Mesenchymal stem cell (in vitro differentiated cells and primary cell): Measurements from ENCODE around the gene KIF14. TPM values are rescaled to one million over a fixed set of nuclear protein-coding genes. Genes with fewer than 3 reads are reported as not detected.

ENCODE experiments used
- DNase-seq: peaks from one replicate; pipeline ENCODE4 v3.0.0-alpha.2; 2013
- H2AFZ ChIP-seq: one replicate; pipeline ENCODE4 v1.6.1; 2013; ENCODE audit warnings: low read depth, mild to moderate bottlenecking, control low read depth, inconsistent platforms, low read length, moderate library complexity
- H2AK5ac ChIP-seq: 2 replicates; pipeline ENCODE4 v1.6.1; 2013; ENCODE audit warnings: low read length, moderate library complexity, mild to moderate bottlenecking, inconsistent platforms; ENCODE audit not compliant: severe bottlenecking
- H2BK120ac ChIP-seq: one replicate; pipeline ENCODE4 v1.6.1; 2013; ENCODE audit warnings: low read depth, mild to moderate bottlenecking, inconsistent platforms, low read length, moderate library complexity
- H2BK12ac ChIP-seq, 2 experiments: one replicate each; pipeline ENCODE4 v1.6.1; 2013; ENCODE audit warnings: inconsistent platforms in 2 of 2, low read length in 2 of 2, mild to moderate bottlenecking in 2 of 2, moderate library complexity in 2 of 2, control low read depth in 1 of 2
- H2BK15ac ChIP-seq: one replicate; pipeline ENCODE4 v1.6.1; 2013; ENCODE audit warnings: mild to moderate bottlenecking, low read depth, inconsistent platforms; ENCODE audit not compliant: poor library complexity, severe bottlenecking
- H2BK5ac ChIP-seq: 2 replicates; pipeline ENCODE4 v1.6.1; 2013; ENCODE audit warnings: low read depth, mild to moderate bottlenecking, low read length, control low read depth, inconsistent platforms; ENCODE audit not compliant: poor library complexity, severe bottlenecking
- H3K14ac ChIP-seq, 2 experiments: one replicate each; pipeline ENCODE4 v1.6.1; 2013; ENCODE audit warnings: inconsistent platforms in 2 of 2, low read length in 2 of 2, control low read depth in 1 of 2, mild to moderate bottlenecking in 1 of 2, moderate library complexity in 1 of 2
- H3K18ac ChIP-seq, 2 experiments: one replicate each; pipeline ENCODE4 v1.6.1; 2013; ENCODE audit warnings: inconsistent platforms in 2 of 2, low read length in 2 of 2, control low read depth in 1 of 2, low read depth in 1 of 2, mild to moderate bottlenecking in 1 of 2
- H3K23ac ChIP-seq, 2 experiments: one replicate each; pipeline ENCODE4 v1.6.1; 2013; ENCODE audit warnings: inconsistent platforms in 2 of 2, low read length in 2 of 2, mild to moderate bottlenecking in 2 of 2, moderate library complexity in 2 of 2, control low read depth in 1 of 2
- H3K27ac ChIP-seq: 2 replicates; pipeline ENCODE4 v1.5.1; 2013; ENCODE audit warnings: mild to moderate bottlenecking, moderate library complexity, low read length, control low read depth, inconsistent platforms; ENCODE audit not compliant: poor library complexity, severe bottlenecking
- H3K27me3 ChIP-seq, 2 experiments: 2 replicates each; pipeline versions ENCODE4 v1.6.1 to v1.7.0; 2013; ENCODE audit warnings: low read length in 2 of 2, mild to moderate bottlenecking in 2 of 2, moderate library complexity in 2 of 2, control low read depth in 1 of 2, inconsistent platforms in 1 of 2; ENCODE audit not compliant: control insufficient read depth in 1 of 2, insufficient read depth in 1 of 2
- H3K36me3 ChIP-seq, 2 experiments: 2 replicates each; pipeline versions ENCODE4 v1.6.1 to v1.7.0; 2013; ENCODE audit warnings: low read length in 2 of 2, control low read depth in 1 of 2, inconsistent platforms in 1 of 2, low read depth in 1 of 2, mild to moderate bottlenecking in 1 of 2; ENCODE audit not compliant: insufficient read depth in 2 of 2, control insufficient read depth in 1 of 2
- H3K4ac ChIP-seq, 2 experiments: one replicate each; pipeline ENCODE4 v1.6.1; 2013; ENCODE audit warnings: inconsistent platforms in 2 of 2, low read length in 2 of 2, mild to moderate bottlenecking in 2 of 2, moderate library complexity in 2 of 2, control low read depth in 1 of 2, low read depth in 1 of 2
- H3K4me1 ChIP-seq: 2 replicates; pipeline ENCODE4 v1.6.1; 2013; ENCODE audit warnings: low read depth, low read length, control low read depth; ENCODE audit not compliant: control insufficient read depth, insufficient read depth
- H3K4me2 ChIP-seq: 2 replicates; pipeline ENCODE4 v1.6.1; 2013; ENCODE audit warnings: low read length, mild to moderate bottlenecking, inconsistent platforms; ENCODE audit not compliant: poor library complexity, severe bottlenecking
- H3K4me3 ChIP-seq, 2 experiments: 2 replicates each; pipeline versions ENCODE4 v1.5.1 to v1.7.0; 2013; ENCODE audit warnings: low read length in 2 of 2, mild to moderate bottlenecking in 2 of 2, control low read depth in 1 of 2, low read depth in 1 of 2; ENCODE audit not compliant: insufficient read depth in 1 of 2
- H3K79me1 ChIP-seq: replicated peaks from 2 replicates; pipeline ENCODE4 v1.6.1; 2013; ENCODE audit warnings: mild to moderate bottlenecking, control low read depth, low read length, inconsistent platforms; ENCODE audit not compliant: poor library complexity, severe bottlenecking
- H3K9ac ChIP-seq: 2 replicates; pipeline ENCODE4 v1.7.0; 2013; ENCODE audit warnings: mild to moderate bottlenecking, low read length, moderate library complexity
- H3K9me3 ChIP-seq: 2 replicates; pipeline ENCODE4 v1.7.0; 2013; ENCODE audit warnings: mild to moderate bottlenecking, low read length; ENCODE audit not compliant: control insufficient read depth
- H4K8ac ChIP-seq: one replicate; pipeline ENCODE4 v1.6.1; 2013; ENCODE audit warnings: inconsistent platforms, mild to moderate bottlenecking, low read length, moderate library complexity
- H4K91ac ChIP-seq: one replicate; pipeline ENCODE4 v1.6.1; 2013; ENCODE audit warnings: mild to moderate bottlenecking, low read length, inconsistent platforms
- WGBS: methylation state at CpG from one replicate; pipeline ENCODE4 v1.1.7; 2013; ENCODE audit warnings: mixed read lengths; 5-methylcytosine and 5-hydroxymethylcytosine counted together
- polyA plus RNA-seq, 2 experiments: library from polyadenylated mRNA; stranded (reverse); fragments of 200-250 nt; gene quantifications; one replicate each; pipeline ENCODE4 v1.2.3, GENCODE V29; 2013

Gene KIF14, protein sequence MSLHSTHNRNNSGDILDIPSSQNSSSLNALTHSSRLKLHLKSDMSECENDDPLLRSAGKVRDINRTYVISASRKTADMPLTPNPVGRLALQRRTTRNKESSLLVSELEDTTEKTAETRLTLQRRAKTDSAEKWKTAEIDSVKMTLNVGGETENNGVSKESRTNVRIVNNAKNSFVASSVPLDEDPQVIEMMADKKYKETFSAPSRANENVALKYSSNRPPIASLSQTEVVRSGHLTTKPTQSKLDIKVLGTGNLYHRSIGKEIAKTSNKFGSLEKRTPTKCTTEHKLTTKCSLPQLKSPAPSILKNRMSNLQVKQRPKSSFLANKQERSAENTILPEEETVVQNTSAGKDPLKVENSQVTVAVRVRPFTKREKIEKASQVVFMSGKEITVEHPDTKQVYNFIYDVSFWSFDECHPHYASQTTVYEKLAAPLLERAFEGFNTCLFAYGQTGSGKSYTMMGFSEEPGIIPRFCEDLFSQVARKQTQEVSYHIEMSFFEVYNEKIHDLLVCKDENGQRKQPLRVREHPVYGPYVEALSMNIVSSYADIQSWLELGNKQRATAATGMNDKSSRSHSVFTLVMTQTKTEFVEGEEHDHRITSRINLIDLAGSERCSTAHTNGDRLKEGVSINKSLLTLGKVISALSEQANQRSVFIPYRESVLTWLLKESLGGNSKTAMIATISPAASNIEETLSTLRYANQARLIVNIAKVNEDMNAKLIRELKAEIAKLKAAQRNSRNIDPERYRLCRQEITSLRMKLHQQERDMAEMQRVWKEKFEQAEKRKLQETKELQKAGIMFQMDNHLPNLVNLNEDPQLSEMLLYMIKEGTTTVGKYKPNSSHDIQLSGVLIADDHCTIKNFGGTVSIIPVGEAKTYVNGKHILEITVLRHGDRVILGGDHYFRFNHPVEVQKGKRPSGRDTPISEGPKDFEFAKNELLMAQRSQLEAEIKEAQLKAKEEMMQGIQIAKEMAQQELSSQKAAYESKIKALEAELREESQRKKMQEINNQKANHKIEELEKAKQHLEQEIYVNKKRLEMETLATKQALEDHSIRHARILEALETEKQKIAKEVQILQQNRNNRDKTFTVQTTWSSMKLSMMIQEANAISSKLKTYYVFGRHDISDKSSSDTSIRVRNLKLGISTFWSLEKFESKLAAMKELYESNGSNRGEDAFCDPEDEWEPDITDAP (N-terminal part only)
- polyA plus RNA-seq (2013, experiment 1 of 2), result 1.3 TPM
- 1.3 TPM for polyA plus RNA-seq (2013, experiment 2 of 2)

DNA sequence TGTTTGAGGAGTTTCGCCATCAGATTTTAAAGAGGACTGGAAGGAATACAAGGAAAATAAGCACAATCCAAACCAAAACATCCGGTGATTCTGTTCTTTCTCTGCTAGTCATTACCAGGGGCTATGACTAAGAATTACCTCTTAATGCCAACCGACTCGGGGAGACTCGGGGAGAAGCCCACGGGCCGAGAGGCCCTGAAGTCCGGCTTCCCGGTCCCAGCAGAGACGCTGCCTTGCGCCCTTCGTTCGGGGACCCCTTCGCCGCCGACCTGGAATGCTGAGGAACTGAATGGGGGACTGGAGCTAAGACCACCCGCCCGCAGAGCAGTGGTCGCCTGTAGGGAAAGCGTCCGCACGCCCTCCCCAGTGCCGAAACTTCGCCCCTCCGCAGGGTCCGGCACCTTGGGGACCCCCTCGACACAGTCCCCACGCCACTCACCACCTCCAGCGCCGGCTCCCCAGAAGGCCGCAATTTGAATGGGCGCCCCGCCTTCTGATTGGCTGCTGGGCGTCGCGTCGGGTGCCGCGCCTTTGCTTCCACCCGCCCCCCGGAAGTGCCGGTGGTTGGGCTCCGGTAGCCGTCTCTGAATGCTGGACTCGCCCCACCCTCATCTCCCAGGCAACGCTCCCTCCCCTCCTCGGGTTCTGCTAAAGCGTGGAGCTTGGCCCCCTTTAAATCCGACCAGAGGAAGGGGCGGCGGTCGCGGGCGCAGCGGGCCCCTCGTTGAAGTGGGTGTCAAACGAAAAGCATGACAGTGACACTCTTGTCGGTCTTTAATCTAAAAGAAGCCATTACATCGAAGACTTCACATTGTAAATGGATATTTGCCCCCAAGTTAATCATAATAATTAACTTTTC lies at the start of gene KIF14:
Gene KIF14 (minus strand): TSS at position 479 of the 859 bp plus-strand sequence. CDS start 2,028 bp downstream, outside the sequence.
- WGBS, result under 1% methylated on average over 52 of the region's 59 CpGs
- Histone ChIP-seq H2BK15ac (peak within 1 kb of the TSS; percentile 48), H3K9ac (peak within 1 kb of the TSS; percentile 96), H4K8ac (peak within 1 kb of the TSS; percentile 37), H3K4ac (peak within 1 kb of the TSS in 1 of 2 experiments; percentile 67), H3K4me3 (peak within 1 kb of the TSS; percentile 82 to 91), H2BK5ac (no peak within 1 kb of the TSS), H3K27ac (no peak within 1 kb of the TSS), H3K36me3 (no peaks in the 10 kb centered on the region), H2AK5ac (no peak within 1 kb of the TSS), H2BK120ac (no peak within 1 kb of the TSS), H3K79me1 (peaks cover 10% of the 10 kb centered on the region), H3K9me3 (no peaks in the 10 kb centered on the region), H2AFZ (peak within 1 kb of the TSS; percentile 99), H3K4me1 (peaks cover 1% of the 10 kb centered on the region), H3K18ac (peak within 1 kb of the TSS; percentile 59 to 84), H3K14ac (peak within 1 kb of the TSS in 1 of 2 experiments; percentile 29), H3K23ac (peak within 1 kb of the TSS in 1 of 2 experiments; percentile 50), H3K4me2 (peak within 1 kb of the TSS; percentile 77), H2BK12ac (peak within 1 kb of the TSS in 1 of 2 experiments; percentile 69), H3K27me3 (no peaks in the 10 kb centered on the region), H4K91ac (no peak within 1 kb of the TSS)
- peak; percentile 93 for DNase-seq

GRCh38 chr1:200669314-200670241 lies 49.0 kb upstream of the KIF14 start, which contains the start of gene DDX59:
Gene DDX59, minus strand, starts transcription at chr1:200669907. Its CDS starts 3,167 bp downstream, at chr1:200666740.
- H3K79me1 ChIP-seq, result peaks cover 11% of the 10 kb centered on the region
- H4K91ac ChIP-seq, result peak within 1 kb of the TSS; percentile 100
- peak within 1 kb of the TSS; percentile 95 for H3K14ac ChIP-seq
- peak within 1 kb of the TSS in 1 of 2 experiments; percentile 6 for H2BK12ac ChIP-seq
- peak within 1 kb of the TSS; percentile 97 to 100 for H3K18ac ChIP-seq
- peak within 1 kb of the TSS; percentile 56 for H2AK5ac ChIP-seq
- H3K9ac ChIP-seq, result peak within 1 kb of the TSS; percentile 100
- H3K4ac ChIP-seq, result peak within 1 kb of the TSS; percentile 85 to 99
- peak within 1 kb of the TSS in 1 of 2 experiments; percentile 96 for H3K23ac ChIP-seq
- peak; percentile 99 for DNase-seq
- H3K9me3 ChIP-seq, result no peaks in the 10 kb centered on the region
- H3K4me1 ChIP-seq, result no peaks in the 10 kb centered on the region
- H4K8ac ChIP-seq, result peak within 1 kb of the TSS; percentile 99
- peak within 1 kb of the TSS; percentile 99 for H2BK15ac ChIP-seq
- H2BK120ac ChIP-seq, result peak within 1 kb of the TSS; percentile 99
- peak within 1 kb of the TSS; percentile 99 for H2BK5ac ChIP-seq
- peak within 1 kb of the TSS; percentile 82 for H3K4me2 ChIP-seq
- peak within 1 kb of the TSS; percentile 83 for H2AFZ ChIP-seq
- no peaks in the 10 kb centered on the region for H3K27me3 ChIP-seq
- peaks cover 8 to 9% of the 10 kb centered on the region in 2 experiments for H3K36me3 ChIP-seq
- WGBS, result under 1% methylated on average over 87 of the region's 91 CpGs
- peak within 1 kb of the TSS; percentile 85 to 90 for H3K4me3 ChIP-seq
- H3K27ac ChIP-seq, result peak within 1 kb of the TSS; percentile 92
